ENCODE measurements around the gene RBM34. TPM values are rescaled to one million over a fixed set of nuclear protein-coding genes. Genes with fewer than 3 reads are reported as not detected.

RBM34 gene
- total RNA-seq, 2 experiments from 2014 or later = 116 to 121 TPM

Other genes starting within 250 kb of the RBM34 start
- 100 to 1,000 TPM; 123 to 131 TPM for gene TOMM20, start 32.4 kb downstream of the RBM34 start, total RNA-seq
- gene ARID4B, start 166.9 kb upstream of the RBM34 start, total RNA-seq = 10 to 100 TPM; 31.7 to 34.2 TPM
- 10 to 100 TPM; 28.9 to 29.4 TPM for gene GGPS1, start 167.3 kb upstream of the RBM34 start, total RNA-seq
- 10 to 100 TPM; 25.8 to 33.0 TPM for gene TBCE, start 206.2 kb upstream of the RBM34 start, total RNA-seq

Data from activated CD8-positive, alpha-beta memory T cell treated with anti-CD3 and anti-CD28 coated beads for 36 hours (primary cell).